H9 (cell line): ENCODE results near the gene SIPA1. TPM values are rescaled to one million over a fixed set of nuclear protein-coding genes. Genes with fewer than 3 reads are reported as not detected.

Source experiments
- DNase-seq: peaks from one replicate; pipeline ENCODE4 v3.0.0-alpha.2; 2017
- H2AFZ ChIP-seq: one replicate; pipeline ENCODE4 v1.6.1; 2013; ENCODE audit warnings: mild to moderate bottlenecking, low read length, control low read depth, moderate library complexity
- H2AK5ac ChIP-seq: 2 replicates; pipeline ENCODE4 v1.6.1; 2013; ENCODE audit warnings: low read length, control low read depth, mixed read lengths; ENCODE audit not compliant: insufficient read length
- H2BK120ac ChIP-seq: one replicate; pipeline ENCODE4 v1.6.1; 2013; ENCODE audit warnings: low read depth, mild to moderate bottlenecking, low read length, control low read depth, inconsistent platforms; ENCODE audit not compliant: poor library complexity, severe bottlenecking
- H2BK12ac ChIP-seq: 2 replicates; pipeline ENCODE4 v1.6.1; 2013; ENCODE audit warnings: low read length, control low read depth, mixed read lengths, low read depth; ENCODE audit not compliant: insufficient read length
- H2BK15ac ChIP-seq: 2 replicates; pipeline ENCODE4 v1.6.1; 2013; ENCODE audit warnings: low read depth, low read length, control low read depth
- H2BK20ac ChIP-seq: one replicate; pipeline ENCODE4 v1.6.1; 2013; ENCODE audit warnings: low read depth, mild to moderate bottlenecking, low read length, control low read depth, inconsistent platforms; ENCODE audit not compliant: poor library complexity, severe bottlenecking
- H2BK5ac ChIP-seq: 2 replicates; pipeline ENCODE4 v1.6.1; 2013; ENCODE audit warnings: low read length, control low read depth, mixed read lengths; ENCODE audit not compliant: insufficient read length
- H3K14ac ChIP-seq: 2 replicates; pipeline ENCODE4 v1.6.1; 2013; ENCODE audit warnings: low read length, control low read depth; ENCODE audit not compliant: insufficient read depth
- H3K18ac ChIP-seq: 2 replicates; pipeline ENCODE4 v1.6.1; 2013; ENCODE audit warnings: low read depth, mild to moderate bottlenecking, mixed read lengths, low read length, control low read depth; ENCODE audit not compliant: insufficient read length
- H3K23ac ChIP-seq: 2 replicates; pipeline ENCODE4 v1.6.1; 2013; ENCODE audit warnings: low read length, control low read depth, mixed read lengths, low read depth; ENCODE audit not compliant: insufficient read length
- H3K23me2 ChIP-seq: 2 replicates; pipeline ENCODE4 v1.6.1; 2013; ENCODE audit warnings: low read depth, mild to moderate bottlenecking, mixed read lengths, low read length, control low read depth; ENCODE audit not compliant: insufficient read length, poor library complexity, severe bottlenecking
- H3K27ac ChIP-seq: 2 replicates; pipeline ENCODE4 v1.5.1; 2013; ENCODE audit warnings: low read length, control low read depth, mixed read lengths, low read depth; ENCODE audit not compliant: insufficient read length
- H3K27me3 ChIP-seq: 2 replicates; pipeline ENCODE4 v1.6.1; 2013; ENCODE audit warnings: low read length, control low read depth, inconsistent platforms; ENCODE audit not compliant: insufficient read depth
- H3K4ac ChIP-seq: 2 replicates; pipeline ENCODE4 v1.6.1; 2013; ENCODE audit warnings: low read depth, mild to moderate bottlenecking, control low read depth, inconsistent platforms, low read length, moderate library complexity
- H3K4me1 ChIP-seq: 2 replicates; pipeline ENCODE4 v1.6.1; 2013; ENCODE audit warnings: low read length, control low read depth, inconsistent platforms; ENCODE audit not compliant: insufficient read depth
- H3K4me2 ChIP-seq: 2 replicates; pipeline ENCODE4 v1.6.1; 2013; ENCODE audit warnings: low read length, control low read depth, mixed read lengths; ENCODE audit not compliant: insufficient read length, insufficient read depth
- H3K56ac ChIP-seq: 2 replicates; pipeline ENCODE4 v1.6.1; 2013; ENCODE audit warnings: low read depth, mild to moderate bottlenecking, mixed read lengths, low read length, control low read depth; ENCODE audit not compliant: insufficient read length
- H3K79me1 ChIP-seq: 2 replicates; pipeline ENCODE4 v1.6.1; 2013; ENCODE audit warnings: low read depth, mild to moderate bottlenecking, moderate library complexity, low read length, control low read depth, inconsistent platforms; ENCODE audit not compliant: insufficient read depth, poor library complexity, severe bottlenecking
- H3K79me2 ChIP-seq: 2 replicates; pipeline ENCODE4 v1.6.1; 2013; ENCODE audit warnings: low read length, control low read depth, inconsistent platforms; ENCODE audit not compliant: insufficient read depth
- H3K9ac ChIP-seq: 2 replicates; pipeline ENCODE4 v1.6.1; 2013; ENCODE audit warnings: low read length, control low read depth, mixed read lengths; ENCODE audit not compliant: insufficient read length; ENCODE audit errors: extremely low read depth
- H3K9me3 ChIP-seq: one replicate; pipeline ENCODE4 v1.6.1; 2013; ENCODE audit warnings: low read depth, low read length, inconsistent platforms; ENCODE audit not compliant: control insufficient read depth
- H3T11ph ChIP-seq: one replicate; pipeline ENCODE4 v1.6.1; 2013; ENCODE audit warnings: mild to moderate bottlenecking, low read length, control low read depth, inconsistent platforms
- H4K20me1 ChIP-seq: one replicate; pipeline ENCODE4 v1.6.1; 2013; ENCODE audit not compliant: control insufficient read depth, insufficient read length, insufficient read depth
- H4K5ac ChIP-seq: 2 replicates; pipeline ENCODE4 v1.6.1; 2013; ENCODE audit warnings: low read depth, mild to moderate bottlenecking, mixed read lengths, low read length, control low read depth; ENCODE audit not compliant: insufficient read length
- H4K8ac ChIP-seq: replicated peaks from 2 replicates; pipeline ENCODE4 v1.6.1; 2013; ENCODE audit warnings: low read length, control low read depth, mixed read lengths, low read depth; ENCODE audit not compliant: insufficient read length
- H4K91ac ChIP-seq: 2 replicates; pipeline ENCODE4 v1.6.1; 2013; ENCODE audit warnings: low read depth, mild to moderate bottlenecking, moderate library complexity, mixed read lengths, low read length, control low read depth; ENCODE audit not compliant: insufficient read length
- H3K27ac Mint-ChIP-seq, 3 experiments: 2 replicates in 2 of 3; 3 replicates in 1 of 3; pipeline ENCODE4 v1.8.0; 2020 to 2021; ENCODE audit warnings: mixed read lengths in 3 of 3, mild to moderate bottlenecking in 1 of 3, moderate library complexity in 1 of 3
- H3K27me3 Mint-ChIP-seq: 2 replicates; pipeline ENCODE4 v1.8.0; 2021; ENCODE audit warnings: low read depth, mild to moderate bottlenecking, moderate library complexity, mixed read lengths
- H3K36me3 Mint-ChIP-seq, 3 experiments: 2 replicates in 2 of 3; 3 replicates in 1 of 3; pipeline ENCODE4 v1.8.0; 2020 to 2021; ENCODE audit warnings: low read depth in 3 of 3, mixed read lengths in 3 of 3; ENCODE audit not compliant: insufficient read depth in 1 of 3
- H3K4me1 Mint-ChIP-seq, 2 experiments: 2 replicates each; pipeline ENCODE4 v1.8.0; 2020; ENCODE audit warnings: mixed read lengths in 2 of 2
- H3K4me3 Mint-ChIP-seq, 2 experiments: 2 replicates in 1 of 2; 3 replicates in 1 of 2; pipeline ENCODE4 v1.8.0; 2020 to 2021; ENCODE audit warnings: mild to moderate bottlenecking in 2 of 2, mixed read lengths in 2 of 2, moderate library complexity in 1 of 2
- H3K9me3 Mint-ChIP-seq, 2 experiments: 2 replicates in 1 of 2; 3 replicates in 1 of 2; pipeline ENCODE4 v1.8.0; 2020; ENCODE audit warnings: mild to moderate bottlenecking in 2 of 2, mixed read lengths in 2 of 2, moderate library complexity in 1 of 2
- CTCF ChIP-seq: fragments of 200-600 bp; sonication (generic); conservative IDR thresholded peaks from 3 replicates; pipeline ENCODE4 v1.8.0; 2021; ENCODE audit warnings: antibody characterized with exemption, mild to moderate bottlenecking
- WGBS: extraction: QIAGEN DNeasy Blood & Tissue Kit; methylation state at CpG from one replicate; pipeline ENCODE4 v1.1.7; 2013; ENCODE audit warnings: missing lambda C conversion rate, low lambda C conversion rate, mixed read lengths; ENCODE audit not compliant: insufficient read length; ENCODE audit errors: extremely low coverage; 5-methylcytosine and 5-hydroxymethylcytosine counted together
- total RNA-seq: library from RNA; stranded (reverse); gene quantifications from 2 replicates; pipeline ENCODE4 v1.2.1, GENCODE V29; 2021

SIPA1 gene
- total RNA-seq, 1 experiment from 2014 or later: 32.0 TPM

GRCh38 chr11:65595131-65595530, 42.8 kb upstream of the SIPA1 start:
- Mint-ChIP-seq H3K9me3 (no peaks in the 10 kb centered on the region), H3K27me3 (peaks cover 34% of the 10 kb centered on the region), H3K4me1 (peaks cover 8 to 12% of the 10 kb centered on the region in 2 experiments), H3K27ac (no peak overlapping the region), H3K4me3 (no peak overlapping the region; a peak in 1 of 5 replicates), H3K36me3 (peaks cover 4 to 19% (median 10%) of the 10 kb centered on the region in 3 experiments; a peak in 6 of 7 replicates)
- Histone ChIP-seq H2BK12ac (no peak overlapping the region), H3K79me2 (no peaks in the 10 kb centered on the region), H3K79me1 (no peaks in the 10 kb centered on the region), H3K9me3 (no peaks in the 10 kb centered on the region), H4K5ac (no peak overlapping the region), H3K27ac (no peak overlapping the region), H2BK20ac (no peak overlapping the region), H4K91ac (no peak overlapping the region), H2AK5ac (no peak overlapping the region), H3K56ac (no peak overlapping the region), H3K4me1 (no peaks in the 10 kb centered on the region; the same call in 1 of the 2 replicates), H4K20me1 (no peaks in the 10 kb centered on the region), H3K4ac (no peak overlapping the region), H4K8ac (no peak overlapping the region), H3K4me2 (no peak overlapping the region), H2BK15ac (no peak overlapping the region), H2BK5ac (no peak overlapping the region), H3K9ac (no peak overlapping the region), H3K23ac (no peak overlapping the region), H2BK120ac (no peak overlapping the region), H3T11ph (no peak overlapping the region), H3K27me3 (no peaks in the 10 kb centered on the region; the same call in 1 of the 2 replicates), H3K18ac (no peak overlapping the region), H3K14ac (no peak overlapping the region), H3K23me2 (no peaks in the 10 kb centered on the region), H2AFZ (no peak overlapping the region)
- no CpG with 5 or more reads among the region's 3 CpGs for WGBS
- DNase-seq: no peak
- TF ChIP-seq CTCF: no peak
